SK-N-DZ (cell line): ENCODE data around the gene SULT2B1.
"Not testable (repeated sequence)": the region's sequence is repeated elsewhere in the genome, so short reads cannot be mapped to it uniquely, and the experiment has no call there.

Experiments
- DNase-seq: peaks from one replicate; pipeline ENCODE4 v3.0.0-alpha.2; 2015; ENCODE audit warnings: low spot score

Gene SULT2B1

GRCh38 chr19:48558018-48558684, 6.2 kb downstream of the SULT2B1 start:
- no peak for DNase-seq

- DNase-seq: no peak
Observed at GRCh38 chr19:48560095-48560530, 8.1 kb downstream of the SULT2B1 start.

GRCh38 chr19:48561412-48561811, 9.4 kb downstream of the SULT2B1 start:
- DNase-seq: no peak

DNA sequence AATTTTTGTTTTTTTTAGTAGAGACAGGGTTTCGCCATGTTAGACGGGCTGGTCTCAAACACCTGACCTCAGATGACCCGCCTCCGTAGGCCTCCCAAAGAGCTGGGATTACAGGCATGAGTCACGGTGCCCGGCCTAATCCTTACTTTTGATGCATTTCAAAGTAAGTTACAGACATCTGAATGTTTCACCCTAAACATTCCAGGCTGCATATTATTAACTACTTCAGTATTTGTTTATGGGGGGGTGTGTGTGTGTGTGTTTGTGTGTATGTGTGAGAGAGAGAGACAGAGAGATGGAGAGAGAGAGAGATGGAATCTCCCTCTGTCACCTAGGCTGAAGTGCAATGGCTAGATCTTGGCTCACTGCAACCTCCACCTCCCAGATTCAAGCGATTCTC, 13.1 kb downstream of the SULT2B1 start:
- no peak for DNase-seq

DNA sequence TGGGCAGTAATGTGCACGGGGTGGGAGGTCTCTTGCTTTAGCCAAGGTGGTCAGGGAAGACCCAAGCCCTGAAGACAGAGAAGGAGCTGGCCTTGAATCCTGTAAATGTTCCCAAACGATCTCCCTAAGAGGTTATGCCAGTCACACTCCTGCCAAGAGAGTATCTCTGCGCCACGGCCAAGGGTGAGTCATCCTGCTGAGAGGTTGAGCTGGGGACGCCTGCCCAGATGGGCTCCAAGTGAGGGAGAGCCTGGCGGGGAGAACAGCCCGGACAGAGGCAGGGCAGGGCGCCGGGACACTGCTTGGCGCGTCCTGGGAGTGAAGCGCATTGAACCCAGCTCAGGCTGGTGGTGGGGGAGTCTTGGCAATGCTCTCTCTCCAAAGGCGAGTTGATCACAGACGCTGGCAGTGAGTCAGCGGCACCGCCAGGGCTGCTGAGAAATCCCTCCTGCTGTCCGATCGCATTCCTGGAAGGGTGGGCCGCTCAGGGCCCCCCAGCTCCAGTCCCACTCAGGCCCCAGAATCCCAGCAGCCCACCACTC, 16.4 kb downstream of the SULT2B1 start:
- no peak for DNase-seq

DNA sequence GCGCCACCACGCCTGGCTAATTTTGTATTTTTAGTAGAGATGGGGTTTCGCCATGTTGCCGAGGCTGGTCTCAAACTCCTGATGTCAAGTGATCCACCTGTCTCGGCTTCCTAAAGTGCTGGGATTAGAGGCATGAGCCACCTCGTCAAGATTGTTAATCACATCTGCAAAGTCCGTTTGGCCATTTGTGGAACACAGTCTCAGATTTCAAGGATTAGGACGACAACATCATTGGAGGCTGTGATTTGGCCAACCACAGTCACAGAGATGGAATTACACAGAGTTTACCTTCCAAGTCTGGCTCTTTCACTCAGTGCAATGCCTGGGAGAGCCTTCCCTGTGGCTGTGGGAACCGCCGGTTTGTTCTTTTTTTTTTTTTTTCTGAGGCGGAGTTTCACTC, 17.8 kb downstream of the SULT2B1 start:
- no peak for DNase-seq

GRCh38 chr19:48571378-48572162, 19.6 kb downstream of the SULT2B1 start:
- no peak for DNase-seq

DNA sequence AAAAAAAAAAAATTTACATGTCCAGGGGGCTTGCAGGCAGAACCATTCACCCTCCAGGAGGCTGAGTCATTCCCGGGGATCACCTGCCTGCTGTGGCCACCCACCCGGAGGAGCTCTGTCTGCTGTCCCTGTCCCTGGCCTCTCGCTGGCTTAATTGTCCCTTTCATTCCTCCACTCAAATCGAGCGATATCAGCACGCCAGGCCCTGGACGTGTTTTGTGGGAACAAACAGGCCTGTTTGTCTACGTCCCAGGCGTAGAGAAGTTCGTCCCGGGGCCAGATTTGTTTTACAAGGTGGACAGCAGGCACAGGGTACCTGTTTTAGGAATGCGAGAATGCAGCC, 21.2 kb downstream of the SULT2B1 start:
- DNase-seq: no peak

DNA sequence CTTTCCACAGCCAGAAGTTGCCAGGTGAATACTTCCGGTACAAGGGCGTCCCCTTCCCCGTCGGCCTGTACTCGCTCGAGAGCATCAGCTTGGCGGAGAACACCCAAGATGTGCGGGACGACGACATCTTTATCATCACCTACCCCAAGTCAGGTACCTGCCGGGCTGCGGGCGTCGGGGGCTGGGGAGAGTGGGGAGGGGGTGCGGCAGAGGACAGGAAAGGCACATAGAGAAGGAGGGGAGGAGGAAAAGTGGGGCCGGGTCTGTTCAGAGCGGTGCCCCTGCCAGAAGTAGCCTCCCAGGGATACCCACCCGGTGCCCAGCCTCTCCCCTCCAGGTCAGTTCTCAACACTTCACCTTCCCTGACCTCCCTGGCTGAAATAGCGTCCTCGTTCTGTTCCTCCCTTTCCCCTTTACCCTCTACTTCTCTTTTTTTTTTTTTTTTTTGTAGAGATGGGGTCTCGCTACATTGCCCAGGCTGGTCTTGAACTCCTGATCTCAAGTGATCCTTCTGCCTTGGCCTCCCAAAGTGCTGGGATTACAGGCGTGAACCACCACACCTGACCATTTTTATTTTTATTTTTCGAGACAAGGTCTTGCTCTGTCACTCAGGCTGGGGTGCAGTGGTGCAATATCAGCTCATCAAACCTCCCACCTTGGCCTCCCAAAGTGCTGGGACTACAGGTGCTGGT, 24.1 kb downstream of the SULT2B1 start:
- DNase-seq: no peak

GRCh38 chr19:48577908-48578307, 25.9 kb downstream of the SULT2B1 start:
- DNase-seq: not testable (repeated sequence)

- no peak for DNase-seq
Observed at GRCh38 chr19:48578891-48579290, 26.9 kb downstream of the SULT2B1 start.

- no peak for DNase-seq
Observed at GRCh38 chr19:48582168-48582567, 30.2 kb downstream of the SULT2B1 start.

DNA sequence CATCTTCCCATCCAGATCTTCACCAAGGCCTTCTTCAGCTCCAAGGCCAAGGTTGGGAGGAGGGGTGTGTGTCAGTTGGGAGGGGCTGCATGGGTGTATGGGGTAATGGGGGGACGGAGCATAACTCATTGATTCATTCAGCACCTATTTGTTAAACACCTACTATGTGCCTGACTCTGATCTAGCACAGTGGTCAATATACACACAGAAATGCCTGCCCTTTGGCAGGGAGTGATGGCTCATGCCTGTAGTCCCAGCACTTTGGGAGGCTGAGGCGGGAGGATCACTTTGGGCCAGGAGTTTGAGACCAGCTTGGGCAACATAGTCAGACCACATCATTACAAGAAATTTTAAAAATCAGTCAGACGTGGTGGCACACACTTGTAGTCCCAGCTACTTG, 35.4 kb downstream of the SULT2B1 start:
- no peak for DNase-seq

DNA sequence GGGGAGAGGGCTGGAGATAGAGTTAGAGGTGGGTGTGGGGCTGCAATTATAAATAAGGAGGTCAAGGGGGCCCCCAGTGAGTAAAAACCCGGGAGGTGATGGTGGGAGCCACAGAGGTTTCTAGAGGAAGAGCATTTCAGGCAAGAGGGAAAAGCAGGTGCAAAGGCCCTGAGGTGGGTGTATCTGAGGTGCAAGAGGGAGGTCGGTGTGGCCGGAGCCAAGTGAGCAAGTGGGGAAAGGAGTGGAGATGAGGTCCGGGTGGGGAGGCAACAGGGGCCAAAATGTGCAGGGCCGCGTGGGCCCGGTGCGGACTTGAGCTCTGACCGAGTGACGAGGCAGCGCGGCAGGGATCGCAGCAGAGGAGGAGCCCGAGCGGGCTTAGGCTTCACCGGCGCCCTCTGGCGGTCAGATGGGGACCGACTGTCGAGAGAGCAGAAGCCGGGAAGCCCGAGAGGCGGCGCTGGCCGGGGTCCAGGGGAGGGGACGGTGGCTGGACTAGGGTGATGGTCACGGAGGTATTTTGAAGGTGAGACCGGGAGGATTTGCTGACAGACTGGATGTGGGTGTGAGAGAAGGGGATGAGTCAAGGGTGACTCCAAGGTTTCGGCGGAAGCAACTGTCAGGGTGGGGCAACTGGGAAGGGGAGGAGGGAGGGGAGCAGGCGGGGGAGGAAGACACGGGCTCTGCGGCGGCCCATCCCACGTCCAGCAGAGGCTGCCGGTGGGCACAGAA, 36.9 kb downstream of the SULT2B1 start:
- peak; percentile 59 for DNase-seq

DNA sequence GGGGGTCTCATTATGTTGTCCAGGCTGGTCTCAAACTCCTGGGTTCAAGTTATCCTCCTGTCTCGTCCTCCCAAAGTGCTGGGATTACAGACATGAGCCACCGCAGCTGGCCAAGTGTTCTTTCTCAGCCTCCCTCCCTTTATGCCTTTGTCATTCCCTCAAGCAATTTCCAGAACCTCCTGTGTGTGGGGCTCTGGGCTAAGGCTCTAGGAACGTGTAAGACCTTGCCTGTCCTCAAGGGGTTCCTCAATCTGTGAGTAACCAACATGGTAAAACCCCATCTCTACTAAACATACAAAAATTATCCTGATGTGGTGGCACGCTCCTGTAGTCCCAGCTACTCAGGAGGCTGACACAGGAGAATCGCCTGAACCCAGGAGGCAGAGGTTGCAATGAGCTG, 39.0 kb downstream of the SULT2B1 start:
- no peak for DNase-seq

DNA sequence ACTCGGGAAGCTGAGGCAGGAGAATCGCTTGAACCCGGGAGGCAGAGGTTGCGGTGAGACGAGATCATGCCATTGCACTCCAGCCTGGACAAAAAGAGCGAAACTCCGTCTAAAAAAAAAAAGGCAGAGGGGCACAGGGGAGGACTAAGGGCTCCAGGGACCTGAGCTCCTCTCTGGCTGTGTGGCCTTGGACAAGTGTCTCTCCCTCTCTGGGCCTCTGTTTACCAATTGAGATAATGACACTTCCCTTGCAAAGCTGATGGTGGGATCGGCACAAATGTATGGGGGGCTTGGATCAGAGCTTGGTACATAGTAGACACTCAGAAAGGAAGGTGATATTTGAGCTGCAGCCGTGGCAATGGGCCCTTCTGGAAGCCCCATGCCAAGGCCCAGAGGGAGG, 43.2 kb downstream of the SULT2B1 start:
- no peak for DNase-seq

DNA sequence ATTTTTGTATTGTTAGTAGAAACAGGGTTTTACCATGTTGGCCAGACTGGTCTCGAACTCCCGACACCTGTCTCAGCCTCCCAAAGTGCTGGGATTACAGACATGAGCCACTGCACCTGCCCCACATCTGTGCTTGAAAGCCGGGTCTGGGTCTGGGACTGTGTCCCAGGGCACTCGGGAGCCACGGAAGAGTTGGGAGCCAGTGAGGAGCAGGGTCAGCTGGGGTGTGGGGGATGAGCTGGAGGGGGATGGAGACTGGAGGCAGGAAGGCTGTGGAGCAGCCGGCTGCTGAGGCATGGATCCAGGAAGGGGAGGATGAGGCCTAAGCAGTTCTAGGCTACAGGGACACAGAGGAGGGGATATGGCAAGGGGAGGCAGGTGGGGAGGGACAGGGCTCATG, 43.9 kb downstream of the SULT2B1 start:
- no peak for DNase-seq

DNA sequence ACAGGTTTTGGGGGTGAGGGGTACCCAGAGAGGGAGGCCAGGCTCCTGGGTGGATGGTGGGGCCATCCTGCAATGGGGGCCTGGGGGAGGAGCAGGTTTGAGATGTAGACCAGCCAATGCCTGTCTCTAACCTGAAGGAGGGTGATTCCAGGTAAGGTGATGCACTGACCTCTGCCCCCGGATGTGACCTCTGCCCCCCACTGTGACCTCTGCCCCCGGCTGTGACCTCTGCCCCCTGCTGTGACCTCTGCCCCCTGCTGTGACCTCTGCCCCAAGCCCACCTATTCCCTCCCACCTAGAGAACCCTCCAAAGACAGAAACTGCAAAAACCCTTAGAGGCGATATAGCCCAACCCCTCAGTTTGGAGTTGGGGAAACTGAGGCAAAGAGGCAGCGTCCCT, 44.3 kb downstream of the SULT2B1 start:
- DNase-seq: no peak

DNA sequence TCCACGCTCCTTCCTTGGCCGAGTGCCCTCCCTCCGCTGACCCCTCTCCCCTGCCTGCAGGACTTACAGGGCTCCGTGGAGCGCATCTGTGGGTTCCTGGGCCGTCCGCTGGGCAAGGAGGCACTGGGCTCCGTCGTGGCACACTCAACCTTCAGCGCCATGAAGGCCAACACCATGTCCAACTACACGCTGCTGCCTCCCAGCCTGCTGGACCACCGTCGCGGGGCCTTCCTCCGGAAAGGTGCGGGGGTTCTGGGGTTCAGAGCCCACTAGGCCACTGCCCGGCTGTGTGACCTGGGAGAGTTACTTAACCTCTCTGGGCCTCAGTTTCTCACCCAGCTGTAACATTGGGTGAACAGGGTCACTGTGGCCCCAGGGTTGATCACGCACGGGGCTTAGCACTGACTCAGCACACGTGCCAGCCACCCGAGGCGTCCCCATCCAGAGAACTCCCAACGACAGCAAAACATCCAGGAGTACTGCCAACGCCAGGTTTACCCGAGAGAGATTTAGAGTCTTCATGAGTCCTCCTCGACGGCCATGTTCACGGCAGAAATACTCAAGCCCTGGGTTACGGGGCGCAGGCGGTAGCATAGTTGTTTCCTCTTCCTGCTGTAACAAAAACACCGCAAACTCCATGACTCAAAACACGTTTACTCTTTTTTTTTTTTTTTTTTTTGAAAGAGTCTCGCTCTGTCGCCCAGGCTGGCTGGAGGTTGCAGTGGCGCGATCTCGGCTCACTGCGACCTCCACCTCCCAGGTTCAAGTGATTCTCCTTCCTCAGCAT, 44.9 kb downstream of the SULT2B1 start:
- no peak for DNase-seq

DNA sequence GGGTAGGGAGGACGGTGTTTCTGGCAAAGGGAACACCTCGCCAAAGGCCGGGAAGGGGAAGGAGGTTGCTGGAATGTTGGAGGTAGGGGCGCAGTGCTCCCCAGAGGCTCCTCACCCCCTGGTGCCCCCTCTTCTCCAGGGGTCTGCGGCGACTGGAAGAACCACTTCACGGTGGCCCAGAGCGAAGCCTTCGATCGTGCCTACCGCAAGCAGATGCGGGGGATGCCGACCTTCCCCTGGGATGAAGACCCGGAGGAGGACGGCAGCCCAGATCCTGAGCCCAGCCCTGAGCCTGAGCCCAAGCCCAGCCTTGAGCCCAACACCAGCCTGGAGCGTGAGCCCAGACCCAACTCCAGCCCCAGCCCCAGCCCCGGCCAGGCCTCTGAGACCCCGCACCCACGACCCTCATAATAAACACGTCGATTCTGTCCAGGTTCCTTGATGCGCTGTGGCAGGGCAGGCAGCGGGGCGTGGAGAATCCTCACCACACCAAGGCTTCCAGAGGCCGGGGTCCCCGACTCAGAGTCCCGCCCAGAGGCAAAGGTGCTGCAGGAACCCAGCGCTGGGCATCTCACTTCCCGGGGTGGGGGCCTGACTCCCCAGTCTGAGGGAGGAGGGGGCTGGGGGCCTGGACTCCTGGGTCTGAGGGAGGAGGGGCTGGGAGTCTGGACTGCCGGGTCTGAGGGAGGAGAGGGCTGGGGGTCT, 47.2 kb downstream of the SULT2B1 start:
- DNase-seq: no peak
